Measurements from ENCODE around the gene RNASE7.

- TF ChIP-seq EP300 (IDR thresholded peaks at IDR 0.05) (no peak), POLR2AphosphoS5 (IDR thresholded peaks at IDR 0.05) (no peak)
- TF ChIP-seq, protein P1, sequence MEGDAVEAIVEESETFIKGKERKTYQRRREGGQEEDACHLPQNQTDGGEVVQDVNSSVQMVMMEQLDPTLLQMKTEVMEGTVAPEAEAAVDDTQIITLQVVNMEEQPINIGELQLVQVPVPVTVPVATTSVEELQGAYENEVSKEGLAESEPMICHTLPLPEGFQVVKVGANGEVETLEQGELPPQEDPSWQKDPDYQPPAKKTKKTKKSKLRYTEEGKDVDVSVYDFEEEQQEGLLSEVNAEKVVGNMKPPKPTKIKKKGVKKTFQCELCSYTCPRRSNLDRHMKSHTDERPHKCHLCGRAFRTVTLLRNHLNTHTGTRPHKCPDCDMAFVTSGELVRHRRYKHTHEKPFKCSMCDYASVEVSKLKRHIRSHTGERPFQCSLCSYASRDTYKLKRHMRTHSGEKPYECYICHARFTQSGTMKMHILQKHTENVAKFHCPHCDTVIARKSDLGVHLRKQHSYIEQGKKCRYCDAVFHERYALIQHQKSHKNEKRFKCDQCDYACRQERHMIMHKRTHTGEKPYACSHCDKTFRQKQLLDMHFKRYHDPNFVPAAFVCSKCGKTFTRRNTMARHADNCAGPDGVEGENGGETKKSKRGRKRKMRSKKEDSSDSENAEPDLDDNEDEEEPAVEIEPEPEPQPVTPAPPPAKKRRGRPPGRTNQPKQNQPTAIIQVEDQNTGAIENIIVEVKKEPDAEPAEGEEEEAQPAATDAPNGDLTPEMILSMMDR (IDR thresholded peaks at IDR 0.05), result no peak
Measured at GRCh38 chr14:21018286-21018685, 23.9 kb upstream of the RNASE7 start.

All from suprapubic skin (tissue), 4 donors.